NCI-H2081 (cell line): ENCODE measurements around the gene CPN2.

Source experiments
- DNase-seq, 2 experiments: peaks; one replicate each; lab custom pipeline; 2025; lab: John Stamatoyannopoulos, UW

The CPN2 gene

DNA sequence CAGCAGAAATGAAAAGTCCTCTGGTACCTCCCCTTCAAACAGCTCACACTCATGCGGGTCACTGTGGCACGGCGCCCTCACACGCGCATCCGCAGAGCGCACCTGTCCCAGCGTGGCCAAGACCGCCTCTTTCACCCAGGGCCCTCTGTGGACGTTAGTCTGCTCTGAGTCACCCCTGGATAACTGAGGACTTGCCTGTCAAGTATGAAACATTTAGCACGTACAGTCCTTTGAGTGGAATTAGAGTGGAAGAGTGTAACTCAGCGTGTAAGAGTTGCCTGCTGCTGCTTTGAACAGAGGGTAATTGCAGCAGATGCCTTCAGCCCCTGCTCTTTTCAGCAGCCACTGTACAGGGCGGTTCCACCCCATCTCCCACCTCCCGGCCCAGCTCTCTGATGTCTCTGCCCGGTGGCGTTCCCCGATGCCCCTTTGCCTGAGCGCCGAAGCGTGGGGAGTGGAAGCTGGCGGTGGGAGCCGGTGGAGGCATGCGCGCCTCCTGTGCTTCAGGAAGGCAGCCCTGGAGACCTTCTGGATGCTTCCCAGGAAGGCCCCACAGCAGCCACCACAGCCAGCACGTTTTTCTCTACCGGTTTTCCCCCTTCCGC lies 23.0 kb downstream of the CPN2 start:
- DNase-seq, result no peak

DNA sequence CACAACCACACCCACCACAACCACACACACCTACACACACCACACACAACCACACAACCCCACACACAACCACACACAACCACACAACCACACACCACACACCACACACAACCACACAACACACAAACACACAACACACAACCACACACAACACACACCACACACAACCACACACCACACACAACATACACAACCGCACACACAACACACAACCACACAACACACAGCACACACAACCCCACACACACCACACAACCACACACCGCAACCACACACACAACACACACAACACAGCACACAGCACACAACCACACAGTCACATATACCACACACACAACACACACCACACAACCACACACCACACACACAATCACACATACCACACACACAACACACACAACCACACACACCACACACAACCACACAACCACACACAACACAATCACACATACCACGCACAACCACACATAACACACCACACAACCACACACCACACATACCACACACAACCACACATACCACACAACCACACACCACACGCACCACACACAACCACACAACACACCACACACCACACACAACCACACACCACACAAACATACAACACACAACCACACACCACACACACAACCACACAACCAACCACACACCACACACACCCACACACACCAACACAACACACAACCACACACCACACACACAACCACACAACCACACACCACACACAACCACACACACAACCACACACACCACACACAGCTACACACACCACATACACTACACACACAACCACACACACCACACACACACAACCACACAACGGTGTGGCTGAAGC lies 23.7 kb downstream of the CPN2 start:
- DNase-seq, result no peak

DNA sequence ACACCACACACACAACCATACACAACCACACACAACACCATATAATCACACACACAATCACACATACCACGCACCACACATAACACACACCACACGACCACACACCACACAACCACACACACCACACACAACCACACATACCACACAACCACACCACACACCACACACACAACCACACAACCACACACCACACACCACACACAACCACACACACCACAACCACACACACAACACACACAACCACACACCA lies 24.2 kb downstream of the CPN2 start:
- DNase-seq, result no peak

DNA sequence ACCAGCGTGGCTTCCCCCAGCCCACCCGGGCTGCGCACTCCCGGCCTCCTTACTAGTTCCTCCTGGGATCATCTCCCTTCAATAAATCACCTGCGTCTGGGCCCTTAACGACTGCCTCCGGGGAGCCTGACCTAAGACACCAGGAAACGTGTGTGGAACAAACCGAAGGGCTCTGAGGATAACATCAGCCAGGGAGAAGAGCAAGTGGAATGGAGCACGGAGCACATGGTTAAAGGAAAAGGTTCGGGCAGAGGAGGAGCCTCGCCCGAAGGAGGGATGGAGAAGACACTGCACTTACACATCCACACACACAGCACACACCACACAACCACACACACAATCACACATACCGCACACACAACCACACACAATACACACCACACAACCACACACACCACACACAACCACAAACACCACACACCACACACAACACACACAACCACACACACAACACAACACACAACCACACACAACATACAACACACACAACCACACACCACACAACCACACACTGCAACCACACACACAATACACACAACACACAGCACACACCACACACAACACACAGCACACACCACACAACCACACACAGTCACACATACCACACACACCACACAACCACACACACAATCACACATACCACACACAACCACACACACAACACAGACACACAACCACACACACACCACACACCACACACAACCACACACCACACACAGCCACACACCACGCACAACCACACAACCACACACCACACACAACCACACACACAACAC lies 24.7 kb downstream of the CPN2 start:
- no peak for DNase-seq

DNA sequence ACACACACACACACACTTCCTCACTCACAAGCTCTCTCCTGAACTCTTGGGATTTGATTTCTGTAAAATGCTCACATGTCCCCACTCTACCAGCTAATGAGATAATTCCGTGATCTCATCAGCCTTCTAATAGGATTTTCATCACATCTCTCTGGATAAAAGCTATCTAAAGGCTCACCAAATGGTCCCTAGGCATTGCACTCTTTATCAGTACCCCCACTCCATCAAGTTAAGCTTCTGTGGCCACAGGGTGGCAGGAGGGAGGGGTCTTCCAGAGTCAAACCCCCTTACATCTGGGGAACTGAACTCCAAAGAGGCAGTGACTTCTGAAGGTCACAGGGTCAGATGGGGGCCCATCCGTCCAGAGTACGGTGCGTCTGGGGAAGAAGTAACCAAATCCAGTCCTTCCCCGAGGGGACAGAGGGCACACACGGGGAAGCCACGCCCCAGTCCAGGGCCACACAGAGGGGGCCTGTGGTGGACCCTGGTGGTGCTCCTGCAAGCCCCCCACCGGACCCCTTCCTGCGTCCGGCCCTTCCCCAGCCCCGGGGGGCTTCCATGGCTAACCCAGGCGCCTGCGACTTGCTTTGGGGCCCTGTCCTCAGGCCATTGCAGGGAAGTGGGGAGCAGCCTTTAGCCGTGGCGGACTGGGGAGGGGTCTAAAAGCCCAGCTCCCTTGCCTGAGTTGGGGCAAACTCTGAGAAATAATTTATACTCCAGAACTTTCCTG lies 25.5 kb downstream of the CPN2 start:
- DNase-seq, result no peak

DNA sequence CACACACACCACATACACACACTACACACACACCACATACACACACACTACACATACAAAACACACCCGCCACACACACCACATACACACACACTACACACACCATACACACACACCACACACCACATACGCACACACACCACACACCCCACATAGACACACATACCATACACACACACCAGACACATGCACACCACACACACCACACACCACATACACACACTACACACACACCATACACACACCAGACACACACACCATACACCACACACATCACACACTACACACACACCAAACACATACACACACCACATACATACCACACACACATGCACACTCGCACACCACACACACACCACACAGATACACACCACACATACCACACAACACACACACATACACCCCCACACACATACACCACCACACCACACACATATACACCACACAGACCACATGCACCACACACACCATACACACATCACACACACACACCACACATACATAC lies 26.3 kb downstream of the CPN2 start:
- no peak for DNase-seq

DNA sequence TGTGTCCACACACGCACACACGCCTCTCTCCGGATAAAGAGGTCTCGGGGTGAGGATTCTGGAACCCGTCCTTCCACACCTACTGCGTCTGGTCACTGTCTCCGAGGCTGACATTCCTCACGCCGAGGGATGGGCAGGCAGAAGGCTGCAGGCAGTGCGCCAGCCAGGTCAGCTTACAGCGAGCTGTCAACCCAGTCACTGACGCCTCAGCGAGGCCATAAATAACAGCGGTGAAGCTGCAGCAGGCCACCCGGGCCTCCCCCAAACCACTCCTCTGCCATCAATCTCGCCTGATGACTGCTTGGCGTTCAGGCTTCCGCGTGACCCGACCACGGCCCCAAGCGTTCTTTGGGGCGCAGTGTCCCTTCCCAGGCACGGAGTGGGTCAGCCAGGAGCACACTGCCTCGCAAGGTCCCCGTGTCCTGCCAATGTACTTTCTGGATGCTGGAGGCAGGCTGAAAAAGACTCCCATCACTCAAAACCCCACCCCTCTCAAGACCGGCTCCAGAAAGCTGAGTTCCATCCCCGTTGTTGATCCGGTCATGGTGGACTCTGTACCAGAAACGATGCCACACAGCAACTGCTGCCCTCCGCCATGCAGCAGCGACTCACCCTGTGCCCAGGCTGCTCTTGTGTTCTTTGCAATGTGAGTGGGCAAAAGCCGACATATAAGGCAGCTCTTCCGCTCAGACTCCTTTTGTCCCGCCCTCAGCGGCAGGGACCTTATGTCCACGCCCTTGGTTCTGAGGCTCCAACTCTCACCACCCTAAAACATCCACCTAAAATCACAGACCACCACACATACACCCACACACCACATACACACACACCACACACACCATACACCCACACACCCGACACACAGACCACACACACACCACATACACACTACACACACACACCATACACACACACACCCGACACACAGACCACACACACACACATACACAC lies 27.1 kb downstream of the CPN2 start:
- no peak for DNase-seq

DNA sequence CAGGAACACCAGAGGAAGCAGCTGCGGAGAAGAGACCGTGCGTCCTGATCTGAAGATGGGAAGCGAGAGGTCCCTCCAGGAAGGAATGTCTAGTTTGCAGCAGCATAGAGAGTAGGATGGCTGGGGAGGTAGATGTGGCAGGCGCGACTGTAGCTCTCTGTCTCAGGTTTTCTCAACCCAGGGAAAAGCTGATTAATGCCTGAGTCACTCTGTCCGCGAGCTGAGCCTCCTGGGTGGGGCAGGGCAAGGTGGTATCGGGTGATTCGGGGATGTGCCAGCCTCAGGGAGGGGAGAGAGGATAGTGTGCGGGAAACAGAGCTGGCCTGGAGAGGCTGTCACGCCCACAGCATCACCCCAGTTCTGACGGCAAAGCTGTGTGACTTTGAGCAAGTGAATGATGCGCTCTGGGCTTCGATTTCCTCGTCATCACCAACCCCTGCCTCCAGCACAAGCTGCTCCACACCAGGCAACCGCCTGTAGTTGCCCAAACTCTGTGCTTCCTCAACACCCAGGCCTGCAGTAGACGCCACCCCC lies 28.4 kb downstream of the CPN2 start:
- no peak for DNase-seq

DNA sequence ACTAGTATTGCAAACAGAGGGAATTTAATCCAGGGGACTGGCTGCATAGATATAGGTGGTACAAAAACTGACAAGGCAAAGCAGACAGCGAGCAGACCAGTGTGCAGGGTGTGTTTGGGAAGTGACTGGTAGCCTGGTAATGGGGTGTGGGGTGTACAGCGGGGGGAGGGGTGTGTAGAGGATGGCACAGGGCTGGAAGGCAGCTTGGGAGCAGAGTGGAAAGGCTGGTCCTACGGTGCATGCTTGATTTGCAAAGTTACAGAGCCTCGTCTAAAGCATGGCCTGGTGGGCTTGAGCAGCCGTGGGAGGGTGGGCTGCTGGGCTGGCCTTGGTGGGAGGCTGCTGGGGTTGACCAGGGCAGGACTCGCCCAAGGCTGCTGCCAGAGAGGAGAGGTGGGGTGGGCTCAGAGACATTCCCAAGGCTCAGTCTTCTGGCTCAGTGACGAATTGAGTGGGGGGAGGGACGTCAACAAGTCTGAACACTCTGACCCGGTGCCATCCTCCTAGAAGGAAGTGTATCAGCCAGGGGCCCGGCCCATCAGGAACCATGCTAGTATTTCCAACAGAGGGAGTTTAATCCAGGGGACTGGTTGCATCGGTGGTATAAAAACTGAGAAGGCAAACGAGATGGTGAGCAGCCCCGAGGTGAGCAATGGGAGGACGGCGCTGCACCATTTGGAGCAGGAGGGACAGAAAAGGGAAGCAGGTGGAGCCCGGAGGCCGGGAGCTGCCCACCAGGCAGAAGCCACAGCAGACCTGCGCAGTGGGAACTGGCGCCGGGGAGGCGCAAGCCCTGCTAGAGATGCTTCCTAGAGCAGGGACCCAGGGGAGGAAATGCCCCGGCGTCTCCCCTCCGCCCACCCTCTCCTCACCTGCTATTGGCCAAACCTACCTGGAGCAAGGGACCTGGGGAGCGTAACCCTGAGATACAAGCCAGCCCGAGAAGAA lies 29.2 kb downstream of the CPN2 start:
- peak; percentile 43 to 78 for DNase-seq

DNA sequence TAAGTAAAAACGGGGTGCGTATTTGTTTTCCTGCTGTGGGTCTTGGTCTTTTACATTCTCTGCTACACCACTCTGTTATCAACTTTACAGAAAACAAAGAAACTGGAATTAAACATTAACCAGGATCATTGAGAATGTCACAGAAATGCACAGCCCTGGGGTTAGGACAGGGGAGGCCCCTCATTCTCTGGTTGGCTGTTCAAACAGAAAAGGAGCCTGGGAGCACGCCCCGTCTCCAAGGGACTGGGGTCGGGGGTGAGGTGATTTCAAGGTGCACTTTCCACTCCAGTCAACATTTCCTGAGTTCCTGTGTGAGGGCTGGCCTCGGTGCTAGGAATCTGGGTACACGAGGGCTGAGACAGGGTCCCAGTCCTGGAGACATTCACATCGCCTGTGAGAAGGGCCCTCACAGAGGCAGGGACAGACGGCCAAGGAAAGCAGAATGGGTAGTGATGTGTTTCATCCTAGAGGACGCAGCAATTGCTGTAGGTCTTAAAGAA lies 30.3 kb downstream of the CPN2 start:
- no peak for DNase-seq

DNA sequence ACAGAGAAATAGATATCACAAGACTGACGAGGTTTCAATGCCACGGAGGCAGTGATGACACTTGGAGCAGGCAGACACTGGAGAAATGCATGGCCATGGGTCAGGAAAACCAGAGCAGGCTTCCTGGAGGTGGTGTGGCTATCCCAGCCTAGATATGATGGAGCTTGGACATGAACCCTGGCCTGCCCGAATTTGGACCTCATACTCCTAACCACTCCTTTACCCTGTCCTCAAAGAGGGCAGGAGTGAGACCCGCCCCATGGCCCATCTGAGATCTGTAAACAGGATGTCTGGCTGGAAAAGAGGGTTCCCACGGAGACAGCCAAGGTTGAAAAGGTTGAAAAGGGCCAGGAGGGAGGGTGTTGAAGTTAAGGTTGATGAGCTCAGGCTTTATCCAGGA lies 31.0 kb downstream of the CPN2 start:
- DNase-seq, result no peak

DNA sequence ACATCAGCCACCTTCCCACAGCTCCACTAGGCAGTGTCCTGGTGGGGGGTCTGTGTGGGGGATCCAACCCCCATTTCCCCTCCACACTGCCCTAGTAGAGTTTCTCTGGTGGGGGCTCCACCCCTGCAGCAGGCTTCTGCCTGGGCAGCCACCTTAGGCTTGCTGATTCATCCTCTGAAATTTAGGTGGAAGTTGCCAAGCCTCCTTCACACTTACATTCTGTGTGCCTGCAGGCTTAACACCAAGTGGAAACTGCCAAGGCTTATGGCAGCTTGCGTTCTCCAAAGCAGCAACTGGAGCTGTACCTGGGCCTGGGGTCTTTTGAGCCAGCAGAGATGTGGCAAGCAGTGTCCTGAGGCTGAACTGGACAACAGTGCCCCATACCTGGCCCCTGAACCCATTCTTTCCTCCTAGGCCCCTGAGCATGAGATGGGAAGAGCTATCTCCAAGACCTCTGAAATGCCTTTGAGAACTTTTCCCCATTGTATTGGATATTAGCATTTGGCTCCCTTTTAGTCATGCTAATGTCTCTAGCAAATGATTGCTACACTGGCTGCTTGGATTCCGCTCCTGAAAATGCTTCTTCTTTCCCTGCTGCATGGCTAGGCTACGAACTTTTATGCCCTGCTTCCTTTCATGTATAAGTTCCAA lies 32.5 kb downstream of the CPN2 start:
- no peak for DNase-seq

DNA sequence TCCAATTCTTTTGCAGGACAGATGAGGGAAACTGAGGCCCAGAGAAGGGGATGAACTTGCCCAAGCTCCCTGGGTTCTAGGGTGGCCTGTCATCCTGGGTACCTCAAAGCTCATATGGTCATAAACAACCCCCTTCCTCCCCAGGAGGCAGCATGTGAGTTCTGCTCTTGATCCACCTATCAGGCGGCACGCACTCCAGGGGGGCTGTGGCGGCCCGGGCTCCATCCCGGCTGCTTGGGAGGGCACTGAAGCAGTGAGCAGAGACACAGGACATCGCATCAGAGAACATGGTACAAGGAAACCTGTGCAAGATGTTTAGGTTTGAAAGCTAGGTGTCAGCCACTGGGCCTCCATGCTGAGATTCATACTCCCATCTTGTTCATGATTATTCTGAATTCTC lies 34.2 kb downstream of the CPN2 start:
- no peak for DNase-seq

DNA sequence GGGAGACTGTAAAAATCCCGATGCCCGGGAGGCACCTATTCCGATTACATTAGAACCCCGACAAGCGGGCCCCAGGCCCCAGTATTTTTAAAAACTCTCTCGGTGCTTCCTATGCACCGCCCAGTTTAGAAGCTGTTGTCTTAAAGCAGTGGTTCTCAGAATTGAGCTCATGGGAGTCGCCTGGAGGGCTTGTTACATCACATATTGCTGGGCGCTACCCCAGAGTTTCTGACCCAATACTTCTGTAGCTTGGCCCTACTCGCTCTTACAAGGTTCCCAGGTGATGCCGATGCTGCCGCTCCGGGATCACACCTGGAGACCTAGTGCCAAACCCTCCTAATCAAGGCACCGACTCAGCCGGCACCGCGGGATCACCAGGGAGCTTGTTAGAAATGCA lies 35.2 kb downstream of the CPN2 start:
- DNase-seq, result no peak

DNA sequence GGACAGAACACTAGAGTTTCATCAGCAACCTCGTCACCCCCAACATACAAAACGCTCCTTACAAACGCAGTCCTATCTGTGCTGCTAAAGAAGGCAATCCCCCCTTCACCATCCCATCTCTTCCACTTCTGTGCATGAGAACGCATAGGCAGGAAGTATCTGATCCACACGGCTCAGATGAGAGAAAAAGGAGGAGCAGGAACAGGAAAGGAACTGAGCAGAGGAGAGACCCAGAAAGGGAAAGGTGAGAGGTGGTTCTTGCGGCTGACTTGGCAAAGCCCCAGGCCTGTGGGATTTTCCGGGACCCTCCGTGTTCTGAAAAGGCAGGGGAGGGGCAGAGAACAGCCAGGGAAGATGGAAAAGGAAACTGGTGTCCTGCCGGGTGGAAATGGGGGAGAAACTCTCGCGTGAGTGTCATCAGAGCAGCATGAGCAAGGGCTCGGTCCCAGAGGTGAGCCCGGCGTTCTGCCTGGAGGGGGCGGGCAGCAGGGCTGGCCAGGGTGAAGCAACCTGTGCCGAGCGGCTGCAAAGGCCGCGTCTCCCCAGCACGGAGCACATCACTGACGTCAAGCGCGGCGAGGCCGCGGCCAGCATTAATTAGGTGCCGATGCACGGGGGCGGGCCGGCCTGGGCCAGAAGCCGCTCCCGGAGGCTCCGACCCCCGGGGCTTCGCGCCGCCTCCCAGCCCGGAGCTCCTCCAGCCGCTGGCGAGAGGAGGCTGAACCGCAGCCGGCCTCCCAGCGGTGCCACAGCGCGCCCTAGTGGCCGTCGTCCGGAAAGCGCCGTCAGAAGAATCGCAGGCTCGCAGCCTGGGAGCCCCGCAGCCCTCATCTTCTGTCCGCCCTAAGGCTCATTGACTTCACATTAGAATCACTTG lies 35.8 kb downstream of the CPN2 start:
- DNase-seq, result peak; percentile 95 to 96

DNA sequence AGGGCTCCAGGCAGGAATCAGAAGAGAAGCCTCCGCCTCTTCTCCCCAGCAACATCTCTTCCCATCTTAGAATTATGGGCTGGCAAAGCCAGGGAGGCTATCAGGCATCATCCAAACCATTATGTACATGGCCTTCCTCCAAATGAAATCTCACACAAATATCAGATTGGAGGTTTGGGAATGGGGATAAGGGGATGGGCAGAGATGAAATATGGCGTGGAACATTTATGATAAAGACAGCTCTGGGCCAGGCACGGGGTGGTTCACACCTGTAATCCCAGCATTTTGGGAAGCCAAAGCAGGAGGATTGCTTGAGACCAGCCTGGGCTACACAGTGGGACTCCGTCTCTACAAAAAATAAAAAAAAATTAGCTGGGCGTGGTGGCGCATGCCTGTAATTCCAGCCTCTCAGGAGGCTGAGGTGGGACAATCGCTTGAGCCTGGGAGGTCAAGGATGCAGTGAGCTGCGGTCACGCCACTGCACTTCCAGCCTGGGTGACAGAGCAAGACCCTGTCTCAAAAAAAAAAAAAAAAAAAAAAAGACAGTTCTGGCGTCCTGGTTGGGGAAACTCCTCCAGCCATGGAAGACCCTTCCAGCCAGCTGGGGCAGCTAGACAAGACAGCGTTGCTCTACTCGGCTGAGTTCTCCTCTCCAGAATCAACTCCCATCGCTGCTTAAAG lies 36.6 kb downstream of the CPN2 start:
- no peak for DNase-seq

DNA sequence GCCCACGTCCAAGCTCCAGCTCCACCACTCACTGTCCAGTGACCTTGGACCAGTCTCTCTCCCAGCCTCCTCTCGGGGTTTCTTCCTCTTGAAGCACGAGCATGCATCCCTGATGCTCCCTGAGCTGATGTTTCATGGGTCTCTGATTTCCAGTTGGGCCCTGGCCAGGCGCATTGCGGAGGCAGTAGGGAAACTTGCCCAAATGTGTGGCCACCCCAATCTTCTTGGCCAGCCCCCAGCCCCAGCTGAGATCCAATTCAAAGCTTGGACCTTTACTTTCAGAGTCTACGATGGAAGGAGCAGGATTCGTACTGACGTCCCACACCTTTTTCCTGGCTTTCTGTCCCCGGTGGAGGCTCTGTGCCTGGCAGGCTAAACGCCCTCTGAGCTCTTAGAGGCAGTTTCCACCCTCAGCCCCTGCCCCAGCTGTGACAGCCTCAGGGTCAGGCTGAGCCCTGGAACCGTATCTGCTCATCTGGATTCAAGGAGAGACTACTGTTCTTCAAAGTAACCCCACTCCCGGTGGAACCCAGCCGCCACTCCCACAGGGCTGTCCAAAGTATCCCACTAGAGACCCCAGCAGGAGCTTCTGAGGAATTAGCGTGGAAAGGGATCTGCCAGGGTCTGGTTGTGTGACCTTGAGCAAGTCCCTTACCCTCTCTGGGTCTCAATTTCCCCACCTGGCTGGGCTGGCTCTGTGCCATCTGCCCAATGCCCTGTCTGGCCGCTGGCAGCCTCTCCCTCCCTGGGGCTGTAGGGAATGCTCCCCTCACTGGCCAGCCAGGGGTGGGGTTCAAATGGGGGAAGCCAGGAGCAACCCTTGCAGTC lies 37.4 kb downstream of the CPN2 start:
- peak in 1 of 2 experiments; percentile 73 for DNase-seq
